Neural cell (in vitro differentiated cells): ENCODE results near the gene F11R. TPM values are rescaled to one million over a fixed set of nuclear protein-coding genes. Genes with fewer than 3 reads are reported as not detected.

Source experiments
- H2AFZ ChIP-seq: fragments of 200-600, 300-800 bp; sonication (generic), shearing (Covaris generic); 2 replicates; pipeline ENCODE4 v1.6.0; 2014; ENCODE audit warnings: low read depth, mild to moderate bottlenecking, antibody characterized with exemption, low read length, moderate library complexity
- H3F3A ChIP-seq: fragments of 200-600 bp; shearing (Covaris generic); 2 replicates; pipeline ENCODE4 v1.6.1; 2016; ENCODE audit warnings: mild to moderate bottlenecking, moderate library complexity, mixed read lengths, antibody characterized with exemption, low read length; ENCODE audit not compliant: insufficient read depth, poor library complexity, severe bottlenecking
- H3K27ac ChIP-seq: fragments of 200-600, 300-800 bp; sonication (generic), shearing (Covaris generic); 2 replicates; pipeline ENCODE4 v1.5.1; 2014; ENCODE audit warnings: mild to moderate bottlenecking, low read length, moderate library complexity
- H3K27me3 ChIP-seq: fragments of 300-800, 200-600 bp; sonication (generic), shearing (Covaris generic); 2 replicates; pipeline ENCODE4 v1.6.0; 2014; ENCODE audit warnings: mild to moderate bottlenecking, low read depth, low read length, moderate library complexity; ENCODE audit not compliant: insufficient read depth
- H3K36me3 ChIP-seq: fragments of 300-800, 200-600 bp; sonication (generic), shearing (Covaris generic); 2 replicates; pipeline ENCODE4 v1.5.1; 2014; ENCODE audit warnings: mild to moderate bottlenecking, antibody characterized with exemption, low read length, moderate library complexity; ENCODE audit not compliant: insufficient read depth
- H3K4me2 ChIP-seq: fragments of 300-800, 200-600 bp; sonication (generic), shearing (Covaris generic); 2 replicates; pipeline ENCODE4 v1.6.0; 2014; ENCODE audit warnings: mild to moderate bottlenecking, low read length
- H3K4me3 ChIP-seq: fragments of 300-800, 200-600 bp; sonication (generic), shearing (Covaris generic); 2 replicates; pipeline ENCODE4 v1.5.1; 2014; ENCODE audit warnings: mild to moderate bottlenecking, low read length, moderate library complexity
- H3K79me2 ChIP-seq: fragments of 200-600 bp; shearing (Covaris generic); replicated peaks from 2 replicates; pipeline ENCODE4 v1.6.0; 2014; ENCODE audit warnings: mild to moderate bottlenecking, low read length, moderate library complexity; ENCODE audit not compliant: insufficient read depth
- H3K9ac ChIP-seq: fragments of 300-800, 200-600 bp; sonication (generic), shearing (Covaris generic); 2 replicates; pipeline ENCODE4 v1.6.1; 2016; ENCODE audit warnings: mild to moderate bottlenecking, low read length, mixed read lengths
- H3K9me2 ChIP-seq: fragments of 200-600 bp; shearing (Covaris generic); 2 replicates; pipeline ENCODE4 v1.6.1; 2016; ENCODE audit warnings: mild to moderate bottlenecking, low read length, mixed read lengths; ENCODE audit not compliant: insufficient read depth
- H3K9me3 ChIP-seq: fragments of 200-600, 300-800 bp; sonication (generic), shearing (Covaris generic); 2 replicates; pipeline ENCODE4 v1.6.1; 2016; ENCODE audit warnings: mild to moderate bottlenecking, mixed run types, low read length, moderate library complexity, mixed read lengths
- H4K20me1 ChIP-seq: fragments of 200-600 bp; shearing (Covaris generic); 2 replicates; pipeline ENCODE4 v1.6.1; 2016; ENCODE audit warnings: mild to moderate bottlenecking, mixed run types; ENCODE audit not compliant: insufficient read depth
- CTCF ChIP-seq: fragments of 450-650 bp; IDR thresholded peaks from 2 replicates; pipeline ENCODE4 v1.5.1; 2014; ENCODE audit warnings: antibody characterized with exemption, mild to moderate bottlenecking, moderate library complexity; ENCODE audit not compliant: poor library complexity, severe bottlenecking
- EP300 ChIP-seq: fragments of 450-650 bp; conservative IDR thresholded peaks from 2 replicates; pipeline ENCODE4 v1.6.1; 2014; ENCODE audit warnings: antibody characterized with exemption, mild to moderate bottlenecking, moderate library complexity; ENCODE audit not compliant: poor library complexity, severe bottlenecking
- EZH2 ChIP-seq: fragments of 200-600, 300-800 bp; shearing (Covaris generic), sonication (generic); IDR thresholded peaks from 2 replicates; pipeline ENCODE4 v1.6.1; 2014; ENCODE audit warnings: antibody characterized with exemption, low read length, borderline replicate concordance, mild to moderate bottlenecking; ENCODE audit not compliant: insufficient read depth, poor library complexity, severe bottlenecking
- MXI1 ChIP-seq: fragments of 450-650 bp; conservative IDR thresholded peaks from 2 replicates; pipeline ENCODE4 v1.6.1; 2014; ENCODE audit warnings: antibody characterized with exemption, mild to moderate bottlenecking; ENCODE audit not compliant: poor library complexity, severe bottlenecking
- POLR2AphosphoS5 ChIP-seq: IDR thresholded peaks from 2 replicates; pipeline ENCODE4 v1.6.1; 2012
- RAD21 ChIP-seq: fragments of 450-650 bp; conservative IDR thresholded peaks from 2 replicates; pipeline ENCODE4 v1.6.1; 2014; ENCODE audit warnings: antibody characterized with exemption, mild to moderate bottlenecking, moderate library complexity
- REST ChIP-seq: IDR thresholded peaks from 2 replicates; pipeline ENCODE4 v1.6.1; 2012; ENCODE audit warnings: borderline replicate concordance
- SMC3 ChIP-seq: fragments of 450-650 bp; conservative IDR thresholded peaks from 2 replicates; pipeline ENCODE4 v1.6.1; 2014; ENCODE audit warnings: antibody characterized with exemption, mild to moderate bottlenecking, moderate library complexity; ENCODE audit not compliant: poor library complexity
- TAF1 ChIP-seq: IDR thresholded peaks from 2 replicates; pipeline ENCODE4 v1.6.1; 2012; ENCODE audit warnings: low read depth
- polyA plus RNA-seq: library from polyadenylated mRNA; depleted of rRNA; stranded (reverse); fragments of >200 nt; gene quantifications from 2 replicates; pipeline ENCODE4 v1.2.3, GENCODE V29; 2014

The F11R gene
- polyA plus RNA-seq, 1 donor from 2014 or later = 7.3 TPM

- no peak overlapping the region for H3K4me3 ChIP-seq
- H3K9me3 ChIP-seq = no peaks in the 10 kb centered on the region
- H3K27ac ChIP-seq = no peak overlapping the region
- no peaks in the 10 kb centered on the region for H3K27me3 ChIP-seq
- no peaks in the 10 kb centered on the region for H3K36me3 ChIP-seq
- no peaks in the 10 kb centered on the region for H3K79me2 ChIP-seq
- no peaks in the 10 kb centered on the region for H3F3A ChIP-seq
- no peak overlapping the region for H2AFZ ChIP-seq
- H3K9ac ChIP-seq = no peak overlapping the region
- TF ChIP-seq CTCF = no peak
- no peak for TF ChIP-seq POLR2AphosphoS5
- TF ChIP-seq TAF1 = no peak
- TF ChIP-seq SMC3 = no peak
- no peak for TF ChIP-seq RAD21
- H3K4me2 ChIP-seq = no peak overlapping the region
- H4K20me1 ChIP-seq = no peaks in the 10 kb centered on the region
- H3K9me2 ChIP-seq = no peaks in the 10 kb centered on the region
These were observed 33.9 kb upstream of the F11R start for GRCh38 chr1:161054805-161055204.

GRCh38 chr1:161054232-161054631 is 33.3 kb upstream of the F11R start:
- Histone ChIP-seq H3K4me3 (no peak overlapping the region), H3K9me2 (no peaks in the 10 kb centered on the region), H3K27ac (no peak overlapping the region), H3K27me3 (no peaks in the 10 kb centered on the region), H3K36me3 (no peaks in the 10 kb centered on the region), H4K20me1 (no peaks in the 10 kb centered on the region), H3K4me2 (no peak overlapping the region), H3K9me3 (no peaks in the 10 kb centered on the region), H3K9ac (no peak overlapping the region), H3F3A (no peaks in the 10 kb centered on the region), H2AFZ (no peak overlapping the region), H3K79me2 (no peaks in the 10 kb centered on the region)
- TF ChIP-seq CTCF = no peak
- no peak for TF ChIP-seq EZH2
- no peak for TF ChIP-seq MXI1
- TF ChIP-seq SMC3 = no peak
- TF ChIP-seq POLR2AphosphoS5 = no peak
- no peak for TF ChIP-seq EP300
- TF ChIP-seq REST = no peak
- TF ChIP-seq RAD21 = no peak
- no peak for TF ChIP-seq TAF1
